Measurements from ENCODE around the gene C3AR1.
"Not testable (repeated sequence)": the region's sequence is repeated elsewhere in the genome, so short reads cannot be mapped to it uniquely, and the experiment has no call there.

The C3AR1 gene

DNA sequence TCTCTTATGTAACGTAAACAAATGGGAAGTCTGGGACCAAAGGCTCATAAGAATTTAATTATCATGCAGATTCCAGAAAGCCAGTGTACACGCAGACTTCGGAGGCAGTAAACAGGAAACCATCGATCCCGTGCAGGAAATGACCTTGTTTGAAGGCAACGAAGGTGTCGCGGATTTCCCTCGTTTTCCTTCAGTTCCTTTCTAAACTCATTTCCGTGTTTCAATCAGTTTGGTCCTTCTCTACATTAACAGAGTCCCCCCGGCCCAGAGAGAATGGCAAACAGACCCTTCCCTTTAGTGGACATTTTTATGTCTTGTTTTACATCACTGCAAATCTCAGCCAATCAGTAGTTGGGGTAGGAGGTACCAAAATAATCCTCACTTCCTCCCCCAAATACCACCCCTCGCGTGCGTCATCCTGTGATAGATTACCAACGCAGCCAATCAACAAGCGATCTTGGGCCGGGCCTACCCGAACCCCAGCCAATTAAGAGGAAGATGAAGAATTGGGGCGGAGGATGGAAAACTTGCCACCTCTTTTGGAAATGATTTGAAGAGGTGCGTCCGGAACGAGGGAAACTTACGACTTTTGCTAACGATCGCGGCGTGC lies 39.8 kb downstream of the C3AR1 start:
- peak; percentile 71 for DNase-seq

DNA sequence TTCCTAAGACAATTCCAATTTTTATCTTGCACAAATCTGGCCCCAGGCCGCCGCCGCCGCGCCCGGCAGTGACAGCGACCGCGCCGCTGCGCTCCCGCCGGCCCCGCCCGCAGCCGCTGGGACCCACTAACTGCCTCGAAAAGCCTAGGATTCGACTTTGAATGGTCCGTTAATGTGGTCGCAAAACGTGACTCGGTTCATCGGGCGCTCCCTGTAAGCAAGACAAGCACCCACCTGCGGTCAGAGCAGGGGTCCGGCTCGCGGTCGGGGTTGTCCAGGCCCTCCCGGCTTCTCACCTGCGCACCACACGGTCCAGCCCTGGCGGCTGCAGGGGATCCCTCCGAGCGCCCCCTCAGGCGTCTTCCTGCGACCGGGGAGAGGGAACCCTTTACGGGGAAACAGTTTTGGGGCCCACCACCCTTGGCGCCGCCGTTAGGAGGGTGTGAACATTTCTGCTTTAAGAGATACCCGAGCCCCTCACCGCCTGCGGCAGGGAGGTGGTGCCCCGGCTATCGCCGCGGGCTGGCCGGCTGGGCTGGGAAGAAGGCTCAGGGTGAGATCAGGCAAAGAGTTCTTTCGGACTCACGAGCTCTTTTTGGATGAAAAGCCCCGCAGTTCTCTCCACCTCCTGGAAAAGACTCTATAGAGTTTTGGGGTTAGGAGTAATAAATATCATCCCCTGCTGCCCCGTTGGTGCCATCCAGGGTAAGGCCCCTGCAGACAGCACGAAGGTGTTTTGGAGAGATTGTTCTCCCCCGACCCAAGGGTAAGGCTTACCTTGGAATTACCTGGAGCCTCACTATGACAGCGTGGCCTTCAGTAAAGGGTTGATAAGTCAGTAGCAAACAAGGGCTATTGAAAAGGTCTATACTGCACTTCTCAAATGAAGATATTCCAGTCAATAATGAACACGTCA lies 47.2 kb downstream of the C3AR1 start:
- DNase-seq: no peak

DNA sequence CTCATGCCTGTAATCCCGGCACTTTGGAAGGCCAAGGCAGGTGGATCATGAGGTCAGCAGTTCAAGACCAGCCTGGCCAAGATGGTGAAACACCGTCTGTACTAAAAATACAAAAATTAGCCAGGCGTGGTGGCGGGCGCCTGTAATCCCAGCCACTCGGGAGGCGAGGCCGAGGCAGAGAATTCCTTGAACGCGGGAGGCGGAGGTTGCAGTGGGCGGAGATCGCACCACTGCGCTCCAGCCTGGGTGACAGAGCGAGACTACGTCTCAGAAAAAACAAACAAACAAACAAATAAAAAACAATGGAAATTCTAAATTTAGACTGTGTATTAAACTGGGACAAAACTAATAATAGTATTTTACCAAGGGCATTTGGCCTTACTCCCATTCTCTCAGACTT lies 47.9 kb downstream of the C3AR1 start:
- DNase-seq: not testable (repeated sequence)

DNA sequence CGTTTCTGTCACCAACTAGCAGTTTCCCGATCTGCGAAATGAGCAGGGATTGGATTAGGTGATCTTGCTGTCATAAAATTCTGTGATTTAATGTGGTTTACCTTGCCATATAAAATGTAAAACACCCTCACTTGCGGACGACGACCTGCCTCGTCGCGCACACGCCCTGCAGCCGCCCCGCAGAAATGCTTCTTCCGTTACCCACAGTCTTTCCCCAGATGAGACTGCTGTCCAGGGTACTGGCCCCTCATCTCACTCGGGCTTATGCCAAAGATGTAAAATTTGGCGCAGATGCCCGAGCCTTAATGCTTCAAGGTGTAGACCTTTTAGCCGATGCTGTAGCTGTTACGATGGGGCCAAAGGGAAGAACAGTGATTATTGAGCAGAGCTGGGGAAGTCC lies 51.3 kb downstream of the C3AR1 start:
- no peak for DNase-seq

DNA sequence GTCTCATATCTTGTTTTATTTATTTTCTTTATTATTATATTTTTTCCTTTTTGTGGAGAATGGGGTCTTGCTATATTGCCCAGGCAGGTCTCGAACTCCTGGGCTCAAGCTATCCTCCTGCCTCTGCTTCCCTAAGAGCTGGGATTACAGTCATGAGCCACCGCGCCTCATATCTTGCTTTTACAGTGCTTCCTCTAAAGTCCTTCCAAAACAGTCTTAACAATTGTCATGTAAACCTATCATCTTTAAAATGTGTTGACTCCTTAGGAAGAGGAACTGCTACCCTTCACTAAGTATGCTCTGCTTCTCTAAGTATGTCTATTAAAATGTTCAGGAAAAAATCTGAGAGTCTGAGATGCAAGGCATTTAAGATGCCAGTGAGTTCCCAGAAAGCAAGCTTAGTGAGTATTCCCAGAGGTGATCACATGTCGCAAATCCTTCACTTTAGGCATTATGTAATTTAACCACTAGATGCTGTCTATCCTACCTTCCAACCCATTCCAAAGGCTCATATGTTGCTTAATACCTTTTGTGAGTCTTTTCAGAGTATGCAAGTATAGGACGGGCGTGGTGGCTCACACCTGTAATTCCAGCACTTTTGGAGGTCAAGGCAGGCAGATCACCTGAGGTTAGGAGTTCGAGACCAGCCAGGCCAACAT lies 53.4 kb downstream of the C3AR1 start:
- DNase-seq: no peak

DNA sequence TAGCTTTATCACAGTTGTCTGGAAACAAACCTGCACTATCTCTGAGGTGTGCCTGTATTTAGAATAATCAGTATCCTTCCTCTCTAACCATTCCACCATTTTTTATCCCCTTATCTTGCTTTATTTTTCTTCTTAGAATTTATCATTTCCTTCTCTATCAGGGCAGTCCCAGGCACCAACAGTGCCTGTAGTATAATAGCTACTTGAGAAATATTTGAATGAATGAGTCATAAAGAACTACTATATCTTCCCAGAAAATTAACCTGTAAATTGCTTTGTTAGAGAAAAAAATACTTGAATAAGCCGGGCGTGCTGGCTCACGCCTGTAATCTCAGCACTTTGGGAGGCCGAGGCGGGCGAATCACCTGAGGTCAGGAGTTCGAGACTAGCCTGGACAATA lies 54.8 kb downstream of the C3AR1 start:
- DNase-seq: no peak
